GM12878 (cell line): ENCODE measurements around the gene TRAPPC3L. TPM values are rescaled to one million over a fixed set of nuclear protein-coding genes. Genes with fewer than 3 reads are reported as not detected.

Source experiments
- ATAC-seq: fragments of 200-7000 bp; cut with Tn5 transposase; 3 replicates; pipeline ENCODE4 v1.9.1; 2020; ENCODE audit warnings: mild to moderate bottlenecking, moderate library complexity
- BruUV-seq: library from RNA; stranded (reverse); fragments of 400-500 nt; replicated peaks from 2 replicates; lab custom pipeline; 2021; lab: Mats Ljungman, UMichigan
- CTCF ChIA-PET: fragments of 300-600 bp; sonication (Branson Sonifier 250); formaldehyde crosslinking; extraction: SDS; loops from one replicate; lab custom pipeline; 2021; ENCODE audit warnings: inconsistent platforms; lab: Yijun Ruan, JAX
- POLR2A ChIA-PET: fragments of 350-600 bp; formaldehyde crosslinking; extraction: SDS; loops from one replicate; lab custom pipeline; 2021; ENCODE audit warnings: inconsistent platforms; lab: Charles Lee
- RAD21 ChIA-PET: fragments of 300-600 bp; sonication (Branson Sonifier 250); formaldehyde crosslinking; loops from one replicate; lab custom pipeline; 2023; ENCODE audit warnings: antibody characterized with exemption; ENCODE audit not compliant: unreplicated experiment; lab: Charles Lee
- SMC1A ChIA-PET: fragments of 300-600 bp; sonication (Branson Sonifier 250); formaldehyde crosslinking; loops from one replicate; lab custom pipeline; 2023; ENCODE audit not compliant: unreplicated experiment, uncharacterized antibody; lab: Charles Lee
- DNase-seq: peaks from one replicate; pipeline ENCODE4 v3.0.0-alpha.2; 2011; ENCODE audit warnings: low read depth, low spot score
- FAIRE-seq: peaks from 3 replicates; lab custom pipeline; 2011; peaks lifted over from hg19 to GRCh38; lab: Jason Lieb, UNC
- H2AFZ ChIP-seq: 2 replicates; pipeline ENCODE4 v1.6.0; 2011; ENCODE audit warnings: low read depth, low read length, control low read depth; ENCODE audit not compliant: control insufficient read depth
- H3K27ac ChIP-seq: 2 replicates; pipeline ENCODE4 v1.5.1; 2011; ENCODE audit warnings: control low read depth; ENCODE audit not compliant: control insufficient read depth, insufficient read depth
- H3K27me3 ChIP-seq, 2 experiments: replicated peaks in 1 of 2; 2 replicates each; pipeline versions ENCODE4 v1.6.0 to v1.6.1; 2011; ENCODE audit warnings: low read length in 1 of 2; ENCODE audit not compliant: control insufficient read depth in 2 of 2, insufficient read depth in 2 of 2
- H3K36me3 ChIP-seq, 2 experiments: 2 replicates each; pipeline ENCODE4 v1.5.1; 2011; ENCODE audit warnings: low read length in 1 of 2; ENCODE audit not compliant: control insufficient read depth in 2 of 2, insufficient read depth in 2 of 2
- H3K4me1 ChIP-seq: 2 replicates; pipeline ENCODE4 v1.6.1; 2011; ENCODE audit warnings: mild to moderate bottlenecking, low read length, moderate library complexity, mixed read lengths; ENCODE audit not compliant: control insufficient read depth, insufficient read depth
- H3K4me2 ChIP-seq: 2 replicates; pipeline ENCODE4 v1.6.0; 2011; ENCODE audit warnings: control low read depth; ENCODE audit not compliant: control insufficient read depth, insufficient read depth
- H3K4me3 ChIP-seq: fragments of 200-600 bp; sonication (generic); 2 replicates; pipeline ENCODE4 v1.5.1; 2016
- H3K79me2 ChIP-seq: 2 replicates; pipeline ENCODE4 v1.6.0; 2011; ENCODE audit warnings: low read length; ENCODE audit not compliant: control insufficient read depth, insufficient read depth
- H3K9ac ChIP-seq: 2 replicates; pipeline ENCODE4 v1.8.0; 2011; ENCODE audit warnings: low read length, control low read depth, mixed read lengths; ENCODE audit not compliant: control insufficient read depth, insufficient read depth
- H3K9me3 ChIP-seq: replicated peaks from 3 replicates; pipeline ENCODE4 v1.5.1; 2011; ENCODE audit warnings: mild to moderate bottlenecking, low read length; ENCODE audit not compliant: control insufficient read depth, insufficient read depth
- H4K20me1 ChIP-seq: 2 replicates; pipeline ENCODE4 v1.6.0; 2011; ENCODE audit not compliant: control insufficient read depth, insufficient read depth
- CBX3 ChIP-seq: fragments of 200-600 bp; sonication (generic); IDR thresholded peaks from 2 replicates; pipeline ENCODE4 v1.6.1; 2016; ENCODE audit warnings: low read depth, borderline replicate concordance
- CTCF ChIP-seq, 3 experiments: IDR thresholded peaks in 2 of 3; conservative IDR thresholded peaks in 1 of 3; 2 replicates each; pipeline ENCODE4 v1.5.1; 2011; ENCODE audit warnings: low read depth in 3 of 3, low read length in 3 of 3, mild to moderate bottlenecking in 3 of 3, control low read depth in 2 of 3, moderate library complexity in 2 of 3, inconsistent platforms in 1 of 3, mixed read lengths in 1 of 3; ENCODE audit not compliant: control insufficient read depth in 2 of 3, insufficient read depth in 1 of 3; ENCODE audit errors: extremely low read depth in 1 of 3
- KDM1A ChIP-seq: fragments of 200-600 bp; sonication (generic); IDR thresholded peaks from 2 replicates; pipeline ENCODE4 v1.6.1; 2016; ENCODE audit warnings: borderline replicate concordance
- PAX5 ChIP-seq: IDR thresholded peaks from 2 replicates; pipeline ENCODE4 v1.6.1; 2011; ENCODE audit warnings: low read depth, low read length, borderline replicate concordance
- POLR2A ChIP-seq: IDR thresholded peaks from 2 replicates; pipeline ENCODE4 v1.6.1; 2011; ENCODE audit warnings: low read depth, mild to moderate bottlenecking, low read length
- POU2F2 ChIP-seq: IDR thresholded peaks from 3 replicates; pipeline ENCODE4 v1.6.1; 2011; ENCODE audit warnings: low read depth, mild to moderate bottlenecking, low read length, borderline replicate concordance
- STAT3 ChIP-seq: IDR thresholded peaks from 2 replicates; pipeline ENCODE4 v1.6.1; 2011; ENCODE audit warnings: low read depth, low read length, improper control_type of control experiment
- TAF1 ChIP-seq: IDR thresholded peaks from 2 replicates; pipeline ENCODE4 v1.6.1; 2011; ENCODE audit warnings: mild to moderate bottlenecking, low read depth, low read length, borderline replicate concordance
- ZNF217 ChIP-seq: fragments of 450-650 bp; IDR thresholded peaks from 2 replicates; pipeline ENCODE4 v1.6.1; 2017; ENCODE audit warnings: antibody characterized with exemption, mild to moderate bottlenecking
- ZNF24 ChIP-seq: fragments of 450-650 bp; IDR thresholded peaks from 2 replicates; pipeline ENCODE4 v1.6.1; 2017; ENCODE audit warnings: antibody characterized with exemption, mild to moderate bottlenecking
- ZSCAN29 ChIP-seq: fragments of 450-650 bp; IDR thresholded peaks from 2 replicates; pipeline ENCODE4 v1.6.1; 2017; ENCODE audit warnings: mild to moderate bottlenecking, moderate library complexity
- WGBS: methylation state at CpG from one replicate; pipeline ENCODE4 v1.1.6; 2016; ENCODE audit warnings: low lambda C conversion rate; ENCODE audit not compliant: insufficient replicate concordance, insufficient coverage; ENCODE audit errors: missing lambda C conversion rate; 5-methylcytosine and 5-hydroxymethylcytosine counted together
- in situ Hi-C: fragments of 300-500 bp; cut with MboI; formaldehyde crosslinking; loops from 9 replicates; pipeline ENCODE4 v1.14.3; 2018; ENCODE audit warnings: mixed read lengths
- intact Hi-C: fragments of 100-400 bp; cut with micrococcal nuclease; formaldehyde crosslinking; loops from one replicate; pipeline ENCODE4 v1.14.2; 2022; ENCODE audit not compliant: unreplicated experiment
- polyA plus RNA-seq, 11 experiments: library from polyadenylated mRNA; depleted of rRNA in 4 of 11; unstranded in 6 of 11; stranded (reverse) in 5 of 11; fragments of >200 nt; fragmentation: Nextera tagmentation in 4 of 11; fragmentation: Illumina TruSeq in 1 of 11; extraction: Ambion mirVana in 4 of 11; extraction: Trizol in 1 of 11; gene quantifications; 1 replicate in 1 of 11; 2 replicates in 10 of 11; pipeline versions ENCODE4 v1.2.1 to v1.2.3, GENCODE V29; 2011 to 2016; ENCODE audit warnings: inconsistent platforms in 2 of 11, missing spikeins in 2 of 11, low read depth in 1 of 11
- total RNA-seq, 4 experiments: library from RNA; depleted of rRNA in 3 of 4; stranded (reverse); fragments of >200 nt in 3 of 4; fragmentation: Illumina TruSeq in 1 of 4; extraction: Trizol in 1 of 4; gene quantifications; 2 replicates each; pipeline versions ENCODE4 v1.2.1 to v1.2.3, GENCODE V29; 2013 to 2021
- TF ChIP-seq, protein P1 (sequence below): fragments of 450-650 bp; IDR thresholded peaks from 2 replicates; pipeline ENCODE4 v1.6.1; 2017; ENCODE audit warnings: mild to moderate bottlenecking, moderate library complexity

TRAPPC3L gene
- total and polyA plus RNA-seq, 10 of the 15 experiments (the other 5 are each of a cell fraction or from before 2014, with no cell fraction given) = not detected

- TF ChIP-seq CTCF (IDR thresholded peaks at IDR 0.05 in 2 of 3, conservative IDR thresholded peaks at IDR 0.05 in 1 of 3; ENCODE audit: control insufficient read depth in 2 of 3, extremely low read depth in 1 of 3, insufficient read depth in 1 of 3, low read depth in 3 of 3, low read length in 3 of 3) (no peak), ZNF24 (no peak), ZNF217 (no peak), CBX3 (no peak), PAX5 (no peak), TAF1 (no peak), POU2F2 (no peak)
- TF ChIP-seq, all 136 proteins: peak for 0
Measured at GRCh38 chr6:116560130-116560529, 14.6 kb upstream of the TRAPPC3L start (continued).

- H3K9me3 ChIP-seq = no peaks in the 10 kb centered on the region
- no peak for FAIRE-seq
- no peaks in the 10 kb centered on the region for H3K79me2 ChIP-seq
- no peak overlapping the region for H3K4me2 ChIP-seq
- DNase-seq = no peak
- CTCF ChIA-PET = interaction anchor here (1.1 to 4.4 kb wide), 7 partner anchors 13 to 341 kb away, joined by 3 to 48 read pairs (median 5); partner anchors contain the start of gene RWDD1
- POLR2A ChIA-PET = no interaction called here
- no peak for ATAC-seq
- H3K27me3 ChIP-seq = no peaks in the 10 kb centered on the region; a peak in 1 of 4 replicates
- no peak overlapping the region for H3K4me3 ChIP-seq
- H3K9ac ChIP-seq = no peak overlapping the region
- in situ Hi-C loops (no loop called here), intact Hi-C loops (no loop called here)
- RAD21 ChIA-PET = no interaction called here
- no peak overlapping the region for H2AFZ ChIP-seq
- 96% methylated on average over 5 of the region's 5 CpGs for WGBS
- no peaks in the 10 kb centered on the region for H3K4me1 ChIP-seq
- TF ChIP-seq, protein P1, sequence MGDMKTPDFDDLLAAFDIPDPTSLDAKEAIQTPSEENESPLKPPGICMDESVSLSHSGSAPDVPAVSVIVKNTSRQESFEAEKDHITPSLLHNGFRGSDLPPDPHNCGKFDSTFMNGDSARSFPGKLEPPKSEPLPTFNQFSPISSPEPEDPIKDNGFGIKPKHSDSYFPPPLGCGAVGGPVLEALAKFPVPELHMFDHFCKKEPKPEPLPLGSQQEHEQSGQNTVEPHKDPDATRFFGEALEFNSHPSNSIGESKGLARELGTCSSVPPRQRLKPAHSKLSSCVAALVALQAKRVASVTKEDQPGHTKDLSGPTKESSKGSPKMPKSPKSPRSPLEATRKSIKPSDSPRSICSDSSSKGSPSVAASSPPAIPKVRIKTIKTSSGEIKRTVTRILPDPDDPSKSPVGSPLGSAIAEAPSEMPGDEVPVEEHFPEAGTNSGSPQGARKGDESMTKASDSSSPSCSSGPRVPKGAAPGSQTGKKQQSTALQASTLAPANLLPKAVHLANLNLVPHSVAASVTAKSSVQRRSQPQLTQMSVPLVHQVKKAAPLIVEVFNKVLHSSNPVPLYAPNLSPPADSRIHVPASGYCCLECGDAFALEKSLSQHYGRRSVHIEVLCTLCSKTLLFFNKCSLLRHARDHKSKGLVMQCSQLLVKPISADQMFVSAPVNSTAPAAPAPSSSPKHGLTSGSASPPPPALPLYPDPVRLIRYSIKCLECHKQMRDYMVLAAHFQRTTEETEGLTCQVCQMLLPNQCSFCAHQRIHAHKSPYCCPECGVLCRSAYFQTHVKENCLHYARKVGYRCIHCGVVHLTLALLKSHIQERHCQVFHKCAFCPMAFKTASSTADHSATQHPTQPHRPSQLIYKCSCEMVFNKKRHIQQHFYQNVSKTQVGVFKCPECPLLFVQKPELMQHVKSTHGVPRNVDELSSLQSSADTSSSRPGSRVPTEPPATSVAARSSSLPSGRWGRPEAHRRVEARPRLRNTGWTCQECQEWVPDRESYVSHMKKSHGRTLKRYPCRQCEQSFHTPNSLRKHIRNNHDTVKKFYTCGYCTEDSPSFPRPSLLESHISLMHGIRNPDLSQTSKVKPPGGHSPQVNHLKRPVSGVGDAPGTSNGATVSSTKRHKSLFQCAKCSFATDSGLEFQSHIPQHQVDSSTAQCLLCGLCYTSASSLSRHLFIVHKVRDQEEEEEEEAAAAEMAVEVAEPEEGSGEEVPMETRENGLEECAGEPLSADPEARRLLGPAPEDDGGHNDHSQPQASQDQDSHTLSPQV = no peak
- TF ChIP-seq ZSCAN29 = no peak
- TF ChIP-seq STAT3 = no peak
- TF ChIP-seq KDM1A = no peak
- no peak for TF ChIP-seq POLR2A
- H3K27ac ChIP-seq = no peak overlapping the region
- H3K36me3 ChIP-seq = no peaks in the 10 kb centered on the region
- SMC1A ChIA-PET = interaction anchor here (1.0 to 1.8 kb wide), 3 partner anchors 13 to 269 kb away, joined by 3 to 6 read pairs (median 4); partner anchors contain the start of gene TRAPPC3L
- no TSS peak for BruUV-seq
- no peaks in the 10 kb centered on the region for H4K20me1 ChIP-seq
Measured at GRCh38 chr6:116557893-116558292, 12.4 kb upstream of the TRAPPC3L start.
